Inferior parietal cortex (tissue), 1 donor: Measurements from ENCODE around the gene TRAF3IP1.
"Not testable (repeated sequence)": the region's sequence is repeated elsewhere in the genome, so short reads cannot be mapped to it uniquely, and the experiment has no call there.

Experiments
- DNase-seq: peaks from one replicate; pipeline ENCODE4 v3.0.0-alpha.2; 2016; ENCODE audit errors: extremely low spot score

Gene TRAF3IP1

GRCh38 chr2:238339814-238340213 is 19.5 kb downstream of the TRAF3IP1 start:
- no peak for DNase-seq

- no peak for DNase-seq
Observed at GRCh38 chr2:238341536-238341935, 21.2 kb downstream of the TRAF3IP1 start.

GRCh38 chr2:238344035-238344434 is 23.7 kb downstream of the TRAF3IP1 start:
- no peak for DNase-seq

GRCh38 chr2:238344517-238344916 is 24.2 kb downstream of the TRAF3IP1 start:
- DNase-seq, result no peak

GRCh38 chr2:238345297-238345968 is 25.1 kb downstream of the TRAF3IP1 start:
- no peak for DNase-seq

- DNase-seq, result no peak
Observed at GRCh38 chr2:238346544-238346943, 26.2 kb downstream of the TRAF3IP1 start.

GRCh38 chr2:238350150-238350897 is 30.0 kb downstream of the TRAF3IP1 start:
- no peak for DNase-seq

GRCh38 chr2:238351315-238351714 is 31.0 kb downstream of the TRAF3IP1 start:
- no peak for DNase-seq

GRCh38 chr2:238352361-238352760 is 32.0 kb downstream of the TRAF3IP1 start:
- no peak for DNase-seq

- peak; percentile 39 for DNase-seq
Observed at GRCh38 chr2:238358769-238359168, 38.5 kb downstream of the TRAF3IP1 start.

- DNase-seq, result no peak
Observed at GRCh38 chr2:238359403-238359802, 39.1 kb downstream of the TRAF3IP1 start.

GRCh38 chr2:238361877-238362276 is 41.6 kb downstream of the TRAF3IP1 start:
- no peak for DNase-seq

- DNase-seq, result peak; percentile 11
Observed at GRCh38 chr2:238362626-238363025, 42.3 kb downstream of the TRAF3IP1 start.

GRCh38 chr2:238369591-238370040 is 49.3 kb downstream of the TRAF3IP1 start:
- DNase-seq, result no peak

GRCh38 chr2:238370094-238370822 is 49.9 kb downstream of the TRAF3IP1 start:
- no peak for DNase-seq

GRCh38 chr2:238370823-238371372 is 50.6 kb downstream of the TRAF3IP1 start:
- peak; percentile 71 for DNase-seq

- DNase-seq, result not testable (repeated sequence)
Observed at GRCh38 chr2:238372277-238372676, 52.0 kb downstream of the TRAF3IP1 start.

- no peak for DNase-seq
Observed at GRCh38 chr2:238376884-238377391, 56.6 kb downstream of the TRAF3IP1 start.

- DNase-seq, result no peak
Observed at GRCh38 chr2:238378230-238379095, 58.1 kb downstream of the TRAF3IP1 start.

GRCh38 chr2:238379096-238379810 is 58.9 kb downstream of the TRAF3IP1 start:
- no peak for DNase-seq
